ENCODE data around the gene FBXW8. TPM values are rescaled to one million over a fixed set of nuclear protein-coding genes. Genes with fewer than 3 reads are reported as not detected.

Gene FBXW8
- polyA plus RNA-seq, 6 donors from 2014 or later: 7.4 to 15.3 (median 10.9) TPM

DNA sequence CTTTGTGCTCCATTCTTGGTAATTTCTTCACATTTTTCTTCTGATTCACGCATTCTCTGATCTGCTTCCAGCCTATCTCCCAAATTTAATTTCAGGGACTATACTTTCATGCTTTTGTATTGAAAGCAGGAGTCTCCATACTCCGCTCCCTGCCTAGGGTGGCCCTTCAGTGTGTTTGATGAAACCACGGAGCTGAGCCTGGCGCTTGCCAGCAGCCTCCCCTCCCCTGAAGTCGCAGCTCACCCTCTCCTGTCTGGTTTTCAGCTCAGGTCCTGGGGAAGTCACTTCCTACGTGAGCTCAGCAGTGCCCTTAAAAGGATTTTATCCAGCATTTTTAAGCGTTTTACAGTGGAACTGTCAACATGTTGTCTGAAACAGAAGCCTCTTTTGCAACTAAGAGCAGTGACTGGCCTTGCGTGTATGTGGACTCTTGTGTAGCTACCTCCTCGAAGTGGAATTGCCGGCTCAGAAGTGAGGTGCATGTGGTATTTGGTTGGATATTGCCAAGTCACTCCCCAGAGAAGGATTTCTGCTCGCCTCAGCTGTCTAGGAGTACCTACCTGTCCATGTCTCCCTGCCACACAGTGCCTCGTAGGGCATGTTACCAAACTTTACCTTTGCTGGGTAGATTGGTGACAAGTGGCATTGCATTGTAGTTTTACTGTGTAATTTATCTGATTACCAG lies 109.9 kb downstream of the FBXW8 start:
- peaks cover 0 to 6% (median 2%) of the 10 kb centered on the region in 7 donors for H3K9me3 Mint-ChIP-seq
- no peak for DNase-seq
- peak overlapping the region in 3 of 6 donors; percentile 2 to 63 (median 3) for H3K27ac Mint-ChIP-seq
- no peak overlapping the region for H3K4me3 Mint-ChIP-seq
- no peak for ATAC-seq (ENCODE audit: low read depth in 2 of 2)
- no peaks in the 10 kb centered on the region for H3K27me3 Mint-ChIP-seq
- H3K4me1 Mint-ChIP-seq: no peaks in the 10 kb centered on the region
- H3K36me3 Mint-ChIP-seq: peaks cover 15 to 46% of the 10 kb centered on the region in 2 donors

DNA sequence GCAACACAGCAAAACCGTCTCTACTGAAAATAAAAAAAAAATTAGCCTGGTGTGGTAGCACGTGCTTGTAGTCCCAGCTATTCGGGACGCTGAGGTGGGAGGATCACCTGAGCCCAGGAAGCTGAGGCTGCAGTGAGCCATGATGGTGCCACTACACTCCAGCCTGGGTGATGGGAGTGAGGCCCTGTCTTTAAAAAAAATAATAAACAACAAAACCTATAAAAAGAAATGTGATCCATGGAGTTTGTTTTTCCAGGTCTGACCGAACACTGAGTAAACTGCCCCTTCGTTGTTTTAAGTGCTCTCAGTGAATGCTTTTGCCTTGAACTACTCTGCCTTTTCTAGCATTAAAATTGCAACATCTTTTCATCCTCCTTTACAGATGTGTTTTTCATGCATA lies 111.7 kb downstream of the FBXW8 start:
- Mint-ChIP-seq H3K4me1 (peaks cover 0 to 4% (median 0%) of the 10 kb centered on the region in 3 donors), H3K27ac (peak overlapping the region in 1 of 6 donors; percentile 22), H3K27me3 (no peaks in the 10 kb centered on the region), H3K36me3 (peaks cover 9 to 34% of the 10 kb centered on the region in 2 donors), H3K4me3 (no peak overlapping the region), H3K9me3 (no peaks in the 10 kb centered on the region)
- ATAC-seq (ENCODE audit: low read depth in 2 of 2) (no peak), DNase-seq (no peak)

DNA sequence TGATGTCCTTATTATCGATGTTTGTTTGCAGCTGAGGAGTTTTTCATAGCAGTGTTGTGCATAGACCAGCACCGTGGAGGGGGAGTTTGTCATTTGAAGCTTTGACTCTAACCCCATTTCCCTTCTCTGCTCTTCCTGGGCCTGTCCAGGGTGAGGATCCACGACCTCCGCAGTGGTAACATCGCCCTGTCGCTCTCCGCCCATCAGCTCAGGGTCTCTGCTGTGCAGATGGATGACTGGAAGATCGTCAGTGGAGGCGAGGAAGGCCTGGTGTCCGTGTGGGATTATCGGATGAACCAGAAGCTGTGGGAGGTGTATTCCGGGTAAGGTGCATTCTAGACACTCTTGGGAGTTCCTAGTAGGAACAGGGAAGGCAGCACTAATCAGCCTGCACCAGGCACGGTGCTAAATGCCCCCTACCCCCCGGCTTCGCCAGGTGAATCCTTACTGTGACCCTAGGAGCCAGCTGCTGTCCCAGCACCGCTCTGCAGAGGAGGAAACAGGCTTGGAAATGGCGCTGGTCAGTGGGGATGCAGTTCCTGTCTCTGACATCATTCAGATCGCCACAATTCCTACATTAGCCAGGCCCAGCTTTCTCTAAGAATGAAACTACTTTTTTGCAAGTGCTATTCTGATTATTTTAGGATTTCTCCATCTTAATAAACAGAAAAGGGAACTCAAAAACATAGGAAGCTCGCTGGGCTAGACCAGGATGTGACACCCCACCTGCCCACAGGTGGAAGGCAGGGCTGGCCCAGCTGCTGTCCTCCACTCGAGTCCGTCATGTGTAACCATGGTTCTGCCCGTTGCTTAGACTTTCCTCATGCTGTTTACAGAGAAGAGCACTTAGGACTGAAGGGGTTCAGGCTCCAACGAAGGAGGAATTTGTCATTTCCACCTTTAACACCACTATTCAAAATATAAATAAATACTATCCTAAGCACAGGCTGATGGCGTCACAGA lies 113.5 kb downstream of the FBXW8 start:
- H3K27ac Mint-ChIP-seq: no peak overlapping the region
- H3K27me3 Mint-ChIP-seq: no peaks in the 10 kb centered on the region
- H3K4me3 Mint-ChIP-seq: no peak overlapping the region
- H3K9me3 Mint-ChIP-seq: no peaks in the 10 kb centered on the region
- DNase-seq: no peak
- peaks cover 0 to 4% (median 0%) of the 10 kb centered on the region in 3 donors for H3K4me1 Mint-ChIP-seq
- no peak for ATAC-seq (ENCODE audit: low read depth in 2 of 2)
- peaks cover 19 to 31% of the 10 kb centered on the region in 2 donors for H3K36me3 Mint-ChIP-seq

DNA sequence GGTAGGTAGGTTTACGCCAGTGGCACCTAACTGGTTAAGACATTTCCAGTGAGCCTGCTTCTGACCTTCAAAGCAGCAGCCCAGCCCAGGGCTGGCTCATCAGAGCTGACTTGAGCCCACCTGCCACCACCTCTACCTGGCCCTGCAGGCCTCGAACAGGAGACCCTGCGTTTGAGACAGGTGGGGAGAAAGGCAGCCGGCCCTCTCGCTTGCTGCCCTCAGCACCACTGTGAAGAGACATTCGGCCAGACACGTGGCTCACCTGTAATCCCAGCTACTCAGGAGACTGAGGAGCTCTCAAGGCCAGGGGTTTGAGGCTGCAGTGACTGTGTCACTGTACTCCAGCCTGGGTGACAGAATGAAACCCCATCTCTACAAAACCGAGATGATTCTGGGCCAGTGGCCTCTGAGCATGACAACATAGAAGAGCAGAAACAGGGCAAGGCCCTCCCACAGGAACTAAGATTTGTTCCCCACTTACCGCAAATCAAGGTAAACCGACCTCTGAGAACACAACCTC lies 114.3 kb downstream of the FBXW8 start:
- no peaks in the 10 kb centered on the region for H3K27me3 Mint-ChIP-seq
- no peak overlapping the region for H3K4me3 Mint-ChIP-seq
- peaks cover 17 to 28% of the 10 kb centered on the region in 2 donors for H3K36me3 Mint-ChIP-seq
- ATAC-seq (ENCODE audit: low read depth in 2 of 2) (no peak), DNase-seq (no peak)
- peaks cover 0 to 4% (median 0%) of the 10 kb centered on the region in 3 donors for H3K4me1 Mint-ChIP-seq
- H3K9me3 Mint-ChIP-seq: no peaks in the 10 kb centered on the region
- H3K27ac Mint-ChIP-seq: no peak overlapping the region

DNA sequence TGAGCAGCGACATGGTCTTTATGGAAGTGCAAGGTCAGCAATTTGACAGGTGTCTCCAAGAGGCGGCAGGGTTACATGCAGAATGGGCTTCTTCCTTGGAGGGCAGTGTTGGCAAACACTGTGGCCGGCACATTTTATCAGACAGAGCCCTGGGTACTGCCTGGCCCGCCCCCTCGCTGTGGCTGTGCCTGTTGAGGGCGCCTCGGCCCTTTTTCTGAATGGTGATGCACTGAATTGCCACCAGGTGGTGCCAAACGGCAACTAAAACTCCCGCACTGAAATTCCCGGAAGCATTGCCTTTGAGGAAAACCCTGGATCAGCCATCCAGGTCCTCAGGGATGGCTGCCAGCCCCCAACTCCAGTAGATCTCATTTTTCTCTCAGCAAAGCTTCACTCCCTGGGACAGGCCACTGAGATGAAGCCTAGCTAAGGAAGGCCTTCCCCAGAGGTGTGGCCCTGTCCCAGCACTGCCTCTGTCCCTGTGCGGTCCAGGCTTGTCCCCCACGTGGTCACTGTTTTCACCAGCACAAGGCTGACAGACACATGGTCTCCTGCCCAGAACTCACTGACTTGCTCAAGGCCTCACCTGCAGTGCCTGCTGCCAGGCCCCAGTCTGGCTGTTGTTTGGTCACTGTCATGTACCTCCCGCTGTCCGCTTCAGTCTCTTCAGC lies 114.9 kb downstream of the FBXW8 start:
- Mint-ChIP-seq H3K4me1 (peaks cover 0 to 4% (median 0%) of the 10 kb centered on the region in 3 donors), H3K36me3 (peaks cover 11 to 22% of the 10 kb centered on the region in 2 donors), H3K4me3 (no peak overlapping the region)

DNA sequence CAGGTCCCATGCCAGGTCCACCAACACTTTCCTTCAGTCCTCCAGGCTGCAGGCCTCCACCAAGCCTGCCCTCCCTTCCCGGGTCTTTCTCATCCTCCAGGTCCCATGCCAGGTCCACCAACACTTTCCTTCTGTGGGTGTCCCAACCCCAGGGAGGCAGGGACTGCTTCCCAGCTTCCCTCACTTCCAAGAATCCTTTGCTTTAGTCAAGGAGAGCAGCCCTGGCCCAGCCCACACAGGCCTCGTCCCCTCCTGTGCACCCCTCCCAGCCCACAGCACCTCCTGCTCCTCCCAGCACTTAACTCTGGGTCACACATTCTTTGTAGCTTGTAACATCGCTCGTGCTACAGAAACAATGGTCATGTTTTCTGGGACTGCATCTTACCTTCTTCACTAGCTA lies 115.6 kb downstream of the FBXW8 start:
- Mint-ChIP-seq H3K27me3 (no peaks in the 10 kb centered on the region), H3K36me3 (peaks cover 9 to 25% of the 10 kb centered on the region in 2 donors), H3K9me3 (no peaks in the 10 kb centered on the region), H3K4me1 (peaks cover 0 to 4% (median 0%) of the 10 kb centered on the region in 3 donors), H3K27ac (peak overlapping the region in 2 of 6 donors; percentile 50 to 89), H3K4me3 (no peak overlapping the region)
- ATAC-seq (ENCODE audit: low read depth in 2 of 2) (no peak), DNase-seq (no peak)

More for the DNA sequence above, 114.9 kb downstream of the FBXW8 start:
- H3K9me3 Mint-ChIP-seq: no peaks in the 10 kb centered on the region
- ATAC-seq (ENCODE audit: low read depth in 2 of 2) (peak; percentile 45 to 46), DNase-seq (no peak)
- H3K27ac Mint-ChIP-seq: peak overlapping the region in 1 of 6 donors; percentile 85
- H3K27me3 Mint-ChIP-seq: no peaks in the 10 kb centered on the region

DNA sequence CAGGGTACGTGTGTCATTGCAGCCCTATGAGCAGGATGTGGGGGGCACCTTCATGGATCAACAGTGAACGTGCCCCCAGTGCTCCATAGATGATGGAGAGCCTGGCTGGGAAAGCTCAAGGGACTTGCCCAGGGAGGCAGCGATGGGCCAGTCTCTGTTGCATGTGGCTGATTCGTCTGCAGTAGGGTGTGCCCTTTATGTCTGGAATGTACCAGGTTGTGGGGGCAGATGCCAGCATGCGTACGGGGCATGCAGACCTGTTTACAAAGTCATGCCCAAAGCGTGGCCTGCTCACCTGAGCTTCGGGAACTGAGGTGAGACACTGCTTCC lies 116.1 kb downstream of the FBXW8 start:
- H3K4me1 Mint-ChIP-seq: peaks cover 0 to 4% (median 0%) of the 10 kb centered on the region in 3 donors
- no peaks in the 10 kb centered on the region for H3K9me3 Mint-ChIP-seq
- ATAC-seq (ENCODE audit: low read depth in 2 of 2) (no peak), DNase-seq (no peak)
- H3K4me3 Mint-ChIP-seq: peak overlapping the region in 1 of 8 donors; percentile 9
- peaks cover 9 to 25% of the 10 kb centered on the region in 2 donors for H3K36me3 Mint-ChIP-seq
- H3K27me3 Mint-ChIP-seq: no peaks in the 10 kb centered on the region
- no peak overlapping the region for H3K27ac Mint-ChIP-seq

DNA sequence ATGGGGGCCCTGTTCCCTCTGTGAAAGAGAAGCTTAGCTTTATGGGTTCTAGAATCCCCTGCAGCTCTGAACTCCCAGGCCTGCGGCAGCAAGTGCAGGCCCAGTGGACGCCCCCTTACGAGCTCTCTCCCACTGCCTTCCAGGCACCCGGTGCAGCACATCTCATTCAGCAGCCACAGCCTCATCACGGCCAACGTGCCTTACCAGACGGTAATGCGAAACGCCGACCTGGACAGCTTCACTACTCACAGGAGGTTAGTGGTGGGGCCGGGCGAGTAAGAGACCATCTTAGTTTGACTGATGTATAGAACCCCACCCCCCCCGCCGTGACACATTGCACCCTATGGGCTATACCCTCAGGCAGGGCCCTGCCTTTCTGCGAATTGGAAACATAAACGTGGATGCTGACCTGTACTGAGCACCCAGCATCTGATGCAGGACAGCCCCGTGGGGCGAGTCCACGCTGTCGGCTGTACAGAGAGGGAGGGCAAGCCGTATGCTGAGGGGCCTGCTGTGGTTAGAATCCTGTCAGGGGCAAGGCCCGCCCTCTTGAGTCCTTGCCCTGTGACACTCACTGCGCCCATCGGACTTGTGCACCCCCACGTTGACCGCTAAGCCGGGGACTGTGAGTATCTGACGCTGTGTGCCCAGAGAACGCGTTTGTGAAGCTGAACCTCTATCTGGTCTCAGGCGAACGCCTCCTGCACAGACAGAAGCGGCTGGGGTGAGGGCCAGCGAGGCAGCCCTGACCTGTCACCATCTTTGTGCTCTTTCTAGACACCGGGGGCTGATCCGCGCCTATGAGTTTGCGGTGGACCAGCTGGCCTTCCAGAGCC lies 116.7 kb downstream of the FBXW8 start:
- Mint-ChIP-seq H3K4me1 (peaks cover under 1 to 5% (median 4%) of the 10 kb centered on the region in 3 donors), H3K4me3 (no peak overlapping the region), H3K36me3 (peaks cover 9 to 25% of the 10 kb centered on the region in 2 donors), H3K9me3 (no peaks in the 10 kb centered on the region), H3K27ac (no peak overlapping the region), H3K27me3 (no peaks in the 10 kb centered on the region)
- DNase-seq (no peak), ATAC-seq (ENCODE audit: low read depth in 2 of 2) (no peak)

DNA sequence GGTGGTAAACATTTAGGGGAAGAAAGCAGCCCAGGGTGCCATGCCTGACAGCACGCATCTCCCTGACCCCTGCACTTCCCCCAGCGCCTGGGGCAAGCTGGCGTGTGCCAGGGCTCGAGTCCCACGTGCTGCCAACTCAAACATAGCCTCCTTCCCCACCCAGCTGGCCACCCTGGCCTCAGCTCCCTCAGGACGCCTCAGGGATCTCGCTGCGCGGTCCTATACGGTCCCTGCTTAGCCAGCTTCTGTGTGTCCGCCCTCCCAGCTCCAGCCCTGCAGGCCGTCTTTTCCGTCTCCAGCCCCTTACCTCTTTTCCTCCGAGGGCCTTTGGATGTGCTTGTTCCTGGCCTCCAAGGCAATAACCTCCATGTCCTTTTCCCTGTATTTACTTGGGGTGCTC lies 117.5 kb downstream of the FBXW8 start:
- peaks cover 0 to under 1% (median under 1%) of the 10 kb centered on the region in 3 donors for H3K27me3 Mint-ChIP-seq
- H3K4me1 Mint-ChIP-seq: peaks cover 5 to 8% (median 6%) of the 10 kb centered on the region in 3 donors

DNA sequence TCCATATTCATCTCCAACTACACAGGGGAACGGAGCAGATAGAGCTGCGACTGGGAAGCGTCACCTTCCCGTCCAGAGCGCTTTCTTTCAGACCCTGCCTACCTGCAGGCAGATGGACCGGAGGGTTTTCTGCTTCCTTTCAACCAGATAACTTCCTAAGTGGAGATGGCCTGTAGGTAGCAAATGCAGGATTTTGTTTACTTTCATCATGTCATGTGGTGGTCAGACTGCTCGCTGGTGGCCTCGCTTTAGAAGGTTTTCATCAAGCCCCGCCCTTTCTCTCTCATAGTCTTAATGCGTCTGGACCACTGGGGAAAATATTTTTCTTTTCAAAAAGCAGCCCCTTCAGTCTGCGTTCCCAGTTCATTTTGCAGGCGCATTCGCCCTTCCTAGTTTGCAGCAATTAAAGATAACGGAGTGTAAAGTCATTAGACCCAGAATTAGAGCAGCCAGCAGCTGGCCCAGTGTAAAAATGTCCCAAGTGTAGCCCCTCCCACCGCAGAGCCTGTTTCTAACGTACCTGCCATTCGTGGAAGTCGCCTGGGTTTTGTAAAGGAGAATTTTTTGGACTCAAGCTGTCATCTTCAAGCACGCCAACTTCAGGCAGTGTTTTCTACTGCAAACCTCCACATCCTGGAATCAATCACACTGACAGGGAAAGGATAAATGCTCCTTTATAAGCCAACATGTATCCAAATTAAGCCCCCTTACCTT lies 119.6 kb downstream of the FBXW8 start:
- peaks cover 6 to 12% (median 7%) of the 10 kb centered on the region in 3 donors for H3K4me1 Mint-ChIP-seq
- ATAC-seq (ENCODE audit: low read depth in 2 of 2): no peak
- peaks cover 9 to 16% of the 10 kb centered on the region in 2 donors for H3K36me3 Mint-ChIP-seq
- peak overlapping the region in 2 of 6 donors; percentile 28 to 75 for H3K27ac Mint-ChIP-seq
- DNase-seq: no peak
- H3K9me3 Mint-ChIP-seq: peaks cover 0 to 2% (median 0%) of the 10 kb centered on the region in 7 donors
- peaks cover 8 to 14% (median 9%) of the 10 kb centered on the region in 3 donors for H3K27me3 Mint-ChIP-seq
- H3K4me3 Mint-ChIP-seq: no peak overlapping the region

More for the DNA sequence above, 117.5 kb downstream of the FBXW8 start:
- ATAC-seq (ENCODE audit: low read depth in 2 of 2) (no peak), DNase-seq (no peak)
- no peaks in the 10 kb centered on the region for H3K9me3 Mint-ChIP-seq
- H3K27ac Mint-ChIP-seq: peak overlapping the region in 1 of 6 donors; percentile 44
- H3K4me3 Mint-ChIP-seq: no peak overlapping the region
- H3K36me3 Mint-ChIP-seq: peaks cover 9 to 25% of the 10 kb centered on the region in 2 donors

DNA sequence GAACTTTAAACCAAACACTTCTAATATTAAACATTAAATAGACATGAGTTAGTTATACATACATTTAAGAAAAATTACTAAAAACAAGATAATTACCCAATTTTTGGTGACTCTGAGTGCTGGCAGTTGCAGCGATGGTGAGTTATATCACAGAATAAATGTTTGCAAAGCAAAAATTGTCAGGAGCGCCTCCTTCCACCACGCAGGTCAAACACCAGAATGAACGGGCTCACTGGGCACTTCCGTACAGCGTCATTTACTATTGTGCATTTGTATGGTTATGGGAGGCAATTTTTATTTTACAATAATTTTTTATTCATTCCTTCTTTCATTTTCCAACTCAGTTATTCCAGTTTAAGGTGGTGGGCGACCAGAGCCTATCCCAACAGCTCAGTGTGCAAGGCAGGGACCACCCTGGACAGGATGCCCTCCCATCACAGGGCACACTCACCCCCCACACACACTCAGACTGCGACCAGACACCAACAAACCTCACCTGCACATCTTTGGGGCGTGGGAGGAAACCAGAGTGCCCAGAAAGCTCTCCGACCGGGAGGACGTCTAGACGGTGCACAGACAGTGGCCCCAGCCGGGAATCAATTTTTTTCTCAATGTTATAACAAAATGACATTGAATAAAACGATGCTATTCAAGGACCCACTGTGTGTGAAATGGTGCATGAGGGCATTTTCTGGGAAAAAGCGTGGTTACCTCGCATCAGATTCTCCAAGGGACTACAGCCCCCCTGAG lies 121.3 kb downstream of the FBXW8 start:
- peak overlapping the region in 3 of 8 donors; percentile 32 to 42 (median 40) for H3K4me3 Mint-ChIP-seq
- ATAC-seq (ENCODE audit: low read depth in 2 of 2) (peak in 1 of 2 donors; percentile 43), DNase-seq (no peak)
- H3K27ac Mint-ChIP-seq: peak overlapping the region in 2 of 6 donors; percentile 56 to 69
- H3K4me1 Mint-ChIP-seq: peaks cover 3 to 12% (median 6%) of the 10 kb centered on the region in 3 donors
- peaks cover 0 to 2% (median 0%) of the 10 kb centered on the region in 7 donors for H3K9me3 Mint-ChIP-seq
- peaks cover 9 to 11% of the 10 kb centered on the region in 2 donors for H3K36me3 Mint-ChIP-seq
- peaks cover 8 to 14% (median 9%) of the 10 kb centered on the region in 3 donors for H3K27me3 Mint-ChIP-seq

Data from naive B cell (primary cell).